ENCODE results near the gene MAML2. TPM values are rescaled to one million over a fixed set of nuclear protein-coding genes. Genes with fewer than 3 reads are reported as not detected.

MAML2 gene
- total and polyA plus RNA-seq, 2 of the 8 experiments (the other 6 are each of a cell fraction or from before 2014, with no cell fraction given), result 3.8 to 6.6 TPM

DNA sequence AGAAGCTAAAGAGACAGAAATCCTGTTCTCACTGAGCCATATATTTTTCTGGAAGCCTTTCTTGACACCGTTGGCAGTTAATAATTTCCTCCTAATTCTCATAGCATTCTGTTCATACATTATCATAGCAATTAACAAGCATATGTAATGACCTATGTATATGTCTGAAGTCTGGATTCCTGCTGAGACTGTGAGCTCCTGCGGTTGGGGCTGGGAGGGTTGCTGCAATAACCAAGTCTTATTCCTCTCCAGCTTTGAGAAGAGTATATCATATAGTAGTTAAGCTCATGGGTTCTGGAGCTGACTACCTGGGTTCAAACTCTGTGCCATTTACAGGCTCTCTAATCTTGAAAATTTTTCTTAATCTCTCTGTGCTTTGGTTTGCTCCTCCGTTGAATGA lies 175.2 kb downstream of the MAML2 start (continued):
- TF ChIP-seq SRF (IDR thresholded peaks at IDR 0.05; ENCODE audit: low read depth, low read length), result no peak
- no peak for TF ChIP-seq TEAD4 (IDR thresholded peaks at IDR 0.05; ENCODE audit: low read depth, low read length)
